Measurements from ENCODE around the gene MACROD1. TPM values are rescaled to one million over a fixed set of nuclear protein-coding genes. Genes with fewer than 3 reads are reported as not detected.

The MACROD1 gene
- total RNA-seq, 1 experiment from 2014 or later: 26.3 TPM

- Histone ChIP-seq H3K4me3 (no peak overlapping the region), H3K9me3 (replicated peaks) (no peaks in the 10 kb centered on the region), H3K4me1 (peaks cover 44% of the 10 kb centered on the region), H3K36me3 (no peaks in the 10 kb centered on the region; the same call in 1 of the 2 replicates), H3K27me3 (no peaks in the 10 kb centered on the region), H3K27ac (peak overlapping the region; percentile 81)
- no peak for DNase-seq
These were observed 43.2 kb downstream of the MACROD1 start for GRCh38 chr11:64122411-64123410.

GRCh38 chr11:64121663-64122410 lies 44.1 kb downstream of the MACROD1 start:
- no peaks in the 10 kb centered on the region for H3K27me3 ChIP-seq
- H3K27ac ChIP-seq: peak overlapping the region; percentile 81
- H3K9me3 ChIP-seq (replicated peaks): no peaks in the 10 kb centered on the region
- H3K4me1 ChIP-seq: peaks cover 44% of the 10 kb centered on the region
- H3K4me3 ChIP-seq: no peak overlapping the region
- H3K36me3 ChIP-seq: no peaks in the 10 kb centered on the region; the same call in 1 of the 2 replicates
- peak; percentile 59 to 65 for DNase-seq

GRCh38 chr11:64120951-64121569 lies 44.9 kb downstream of the MACROD1 start:
- H3K9me3 ChIP-seq (replicated peaks): no peaks in the 10 kb centered on the region
- H3K27me3 ChIP-seq: no peaks in the 10 kb centered on the region
- peak; percentile 76 to 77 for DNase-seq
- peaks cover 44% of the 10 kb centered on the region for H3K4me1 ChIP-seq
- no peak overlapping the region for H3K4me3 ChIP-seq
- H3K27ac ChIP-seq: peak overlapping the region; percentile 81
- no peaks in the 10 kb centered on the region; the same call in 1 of the 2 replicates for H3K36me3 ChIP-seq

- Histone ChIP-seq H3K27me3 (no peaks in the 10 kb centered on the region), H3K4me3 (no peak overlapping the region), H3K4me1 (peaks cover 44% of the 10 kb centered on the region), H3K27ac (no peak overlapping the region), H3K36me3 (no peaks in the 10 kb centered on the region; the same call in 1 of the 2 replicates), H3K9me3 (replicated peaks) (no peaks in the 10 kb centered on the region)
- DNase-seq: no peak
These were observed 46.2 kb downstream of the MACROD1 start for GRCh38 chr11:64119700-64120099.

- DNase-seq: peak; percentile 38 to 55
- H3K4me3 ChIP-seq: no peak overlapping the region
- H3K36me3 ChIP-seq: no peaks in the 10 kb centered on the region; the same call in 1 of the 2 replicates
- peaks cover 41% of the 10 kb centered on the region for H3K4me1 ChIP-seq
- H3K27ac ChIP-seq: no peak overlapping the region
- no peaks in the 10 kb centered on the region for H3K27me3 ChIP-seq
- H3K9me3 ChIP-seq (replicated peaks): no peaks in the 10 kb centered on the region
These were observed 46.8 kb downstream of the MACROD1 start for GRCh38 chr11:64118876-64119665.

GRCh38 chr11:64117763-64118459 lies 48.0 kb downstream of the MACROD1 start:
- Histone ChIP-seq H3K36me3 (no peaks in the 10 kb centered on the region; the same call in 1 of the 2 replicates), H3K27ac (no peak overlapping the region), H3K4me3 (no peak overlapping the region), H3K27me3 (no peaks in the 10 kb centered on the region), H3K9me3 (replicated peaks) (no peaks in the 10 kb centered on the region), H3K4me1 (peaks cover 35% of the 10 kb centered on the region)
- DNase-seq: no peak

- Histone ChIP-seq H3K9me3 (replicated peaks) (no peaks in the 10 kb centered on the region), H3K4me3 (no peak overlapping the region), H3K4me1 (peaks cover 14% of the 10 kb centered on the region), H3K27me3 (no peaks in the 10 kb centered on the region), H3K27ac (no peak overlapping the region), H3K36me3 (no peaks in the 10 kb centered on the region; the same call in 1 of the 2 replicates)
- no peak for DNase-seq
These were observed 50.1 kb downstream of the MACROD1 start for GRCh38 chr11:64115531-64116522.

GRCh38 chr11:64114231-64114630 lies 51.7 kb downstream of the MACROD1 start:
- no peaks in the 10 kb centered on the region for H3K9me3 ChIP-seq (replicated peaks)
- no peak for DNase-seq
- no peak overlapping the region for H3K27ac ChIP-seq
- H3K4me3 ChIP-seq: no peak overlapping the region
- H3K36me3 ChIP-seq: no peaks in the 10 kb centered on the region; the same call in 1 of the 2 replicates
- H3K27me3 ChIP-seq: no peaks in the 10 kb centered on the region
- peaks cover 4% of the 10 kb centered on the region for H3K4me1 ChIP-seq

GRCh38 chr11:64113462-64113780 lies 52.5 kb downstream of the MACROD1 start:
- Histone ChIP-seq H3K4me3 (no peak overlapping the region), H3K4me1 (no peaks in the 10 kb centered on the region), H3K27me3 (no peaks in the 10 kb centered on the region), H3K27ac (no peak overlapping the region), H3K36me3 (no peaks in the 10 kb centered on the region), H3K9me3 (replicated peaks) (no peaks in the 10 kb centered on the region)
- DNase-seq: no peak

- Histone ChIP-seq H3K27me3 (no peaks in the 10 kb centered on the region), H3K9me3 (replicated peaks) (no peaks in the 10 kb centered on the region), H3K4me3 (no peak overlapping the region), H3K36me3 (no peaks in the 10 kb centered on the region), H3K4me1 (no peaks in the 10 kb centered on the region), H3K27ac (no peak overlapping the region)
- no peak for DNase-seq
These were observed 53.0 kb downstream of the MACROD1 start for GRCh38 chr11:64112771-64113461.

GRCh38 chr11:64110465-64111375 lies 55.2 kb downstream of the MACROD1 start:
- Histone ChIP-seq H3K27ac (no peak overlapping the region), H3K9me3 (replicated peaks) (no peaks in the 10 kb centered on the region), H3K4me3 (no peak overlapping the region), H3K36me3 (no peaks in the 10 kb centered on the region), H3K27me3 (no peaks in the 10 kb centered on the region), H3K4me1 (no peaks in the 10 kb centered on the region)
- no peak for DNase-seq

Data from SJCRH30 (cell line).